Central memory CD8-positive, alpha-beta T cell (primary cell): ENCODE measurements around the gene HOXC9.
A peak's percentile ranks its signal among the peaks of the same experiment; 100 is the strongest.
"Not testable (repeated sequence)": the region's sequence is repeated elsewhere in the genome, so short reads cannot be mapped to it uniquely, and the experiment has no call there.

ENCODE experiments used
- ATAC-seq: fragments of 150-1000 bp; cut with Tn5 transposase; replicated peaks from 2 replicates; pipeline ENCODE4 v1.10.0; 2022; ENCODE audit warnings: mild to moderate bottlenecking, moderate FRiP score, moderate number of reproducible peaks; ENCODE audit not compliant: poor library complexity, severe bottlenecking; ENCODE audit errors: extremely low read depth
- DNase-seq, 2 donors: peaks; one replicate each; pipeline ENCODE4 v3.0.0; 2021; ENCODE audit warnings: low spot score in 2 of 2
- H3K27ac Mint-ChIP-seq: one replicate; pipeline ENCODE4 v1.8.0; 2022; ENCODE audit warnings: low read depth, mild to moderate bottlenecking, moderate library complexity, mixed read lengths
- H3K27me3 Mint-ChIP-seq: one replicate; pipeline ENCODE4 v1.8.0; 2022; ENCODE audit warnings: mixed read lengths
- H3K36me3 Mint-ChIP-seq: one replicate; pipeline ENCODE4 v1.8.0; 2022; ENCODE audit warnings: mild to moderate bottlenecking, moderate library complexity, mixed read lengths; ENCODE audit not compliant: insufficient read depth
- H3K4me1 Mint-ChIP-seq: one replicate; pipeline ENCODE4 v1.8.0; 2022; ENCODE audit warnings: mixed read lengths
- H3K4me3 Mint-ChIP-seq: one replicate; pipeline ENCODE4 v1.8.0; 2022; ENCODE audit warnings: mild to moderate bottlenecking, moderate library complexity, mixed read lengths
- H3K9me3 Mint-ChIP-seq: one replicate; pipeline ENCODE4 v1.8.0; 2022; ENCODE audit warnings: mixed read lengths

Gene HOXC9

GRCh38 chr12:54038871-54039414 is 39.0 kb downstream of the HOXC9 start:
- Mint-ChIP-seq H3K9me3 (no peaks in the 10 kb centered on the region), H3K4me3 (no peak overlapping the region), H3K4me1 (peaks cover 15% of the 10 kb centered on the region), H3K27me3 (peaks cover 95% of the 10 kb centered on the region), H3K36me3 (peaks cover 3% of the 10 kb centered on the region), H3K27ac (no peak overlapping the region)
- ATAC-seq (no peak), DNase-seq (no peak)

GRCh38 chr12:54039417-54040147 is 39.6 kb downstream of the HOXC9 start:
- DNase-seq, result no peak
- H3K4me3 Mint-ChIP-seq, result no peak overlapping the region
- H3K9me3 Mint-ChIP-seq, result no peaks in the 10 kb centered on the region
- peaks cover 99% of the 10 kb centered on the region for H3K27me3 Mint-ChIP-seq
- no peak for ATAC-seq
- H3K36me3 Mint-ChIP-seq, result peaks cover 3% of the 10 kb centered on the region
- H3K4me1 Mint-ChIP-seq, result peaks cover 17% of the 10 kb centered on the region
- H3K27ac Mint-ChIP-seq, result no peak overlapping the region

- H3K9me3 Mint-ChIP-seq, result no peaks in the 10 kb centered on the region
- ATAC-seq (no peak), DNase-seq (no peak)
- H3K27me3 Mint-ChIP-seq, result peaks cover 99% of the 10 kb centered on the region
- no peak overlapping the region for H3K27ac Mint-ChIP-seq
- peaks cover 3% of the 10 kb centered on the region for H3K36me3 Mint-ChIP-seq
- H3K4me1 Mint-ChIP-seq, result peaks cover 14% of the 10 kb centered on the region
- H3K4me3 Mint-ChIP-seq, result no peak overlapping the region
Observed at GRCh38 chr12:54040148-54040494, 40.2 kb downstream of the HOXC9 start.

GRCh38 chr12:54040648-54041047 is 40.7 kb downstream of the HOXC9 start:
- H3K9me3 Mint-ChIP-seq, result no peaks in the 10 kb centered on the region
- peaks cover 14% of the 10 kb centered on the region for H3K4me1 Mint-ChIP-seq
- H3K27me3 Mint-ChIP-seq, result peaks cover 99% of the 10 kb centered on the region
- ATAC-seq (no peak), DNase-seq (no peak)
- no peak overlapping the region for H3K27ac Mint-ChIP-seq
- H3K4me3 Mint-ChIP-seq, result no peak overlapping the region
- H3K36me3 Mint-ChIP-seq, result peaks cover 3% of the 10 kb centered on the region

GRCh38 chr12:54041097-54041690 is 41.2 kb downstream of the HOXC9 start:
- no peaks in the 10 kb centered on the region for H3K9me3 Mint-ChIP-seq
- H3K4me3 Mint-ChIP-seq, result no peak overlapping the region
- peaks cover 14% of the 10 kb centered on the region for H3K4me1 Mint-ChIP-seq
- no peak for ATAC-seq
- no peak overlapping the region for H3K27ac Mint-ChIP-seq
- H3K36me3 Mint-ChIP-seq, result peaks cover 3% of the 10 kb centered on the region
- H3K27me3 Mint-ChIP-seq, result peaks cover 99% of the 10 kb centered on the region
- DNase-seq, result no peak

GRCh38 chr12:54042033-54042432 is 42.1 kb downstream of the HOXC9 start:
- not testable (repeated sequence) for H3K4me3 Mint-ChIP-seq, H3K9me3 Mint-ChIP-seq, H3K27ac Mint-ChIP-seq, ATAC-seq, H3K36me3 Mint-ChIP-seq, DNase-seq
- peaks cover 99% of the 10 kb centered on the region for H3K27me3 Mint-ChIP-seq
- H3K4me1 Mint-ChIP-seq, result peaks cover 14% of the 10 kb centered on the region

- no peak for ATAC-seq
- Mint-ChIP-seq H3K27me3 (peaks cover 99% of the 10 kb centered on the region), H3K4me1 (peaks cover 14% of the 10 kb centered on the region), H3K9me3 (no peaks in the 10 kb centered on the region), H3K27ac (no peak overlapping the region), H3K4me3 (no peak overlapping the region), H3K36me3 (peaks cover 5% of the 10 kb centered on the region)
- DNase-seq, result no peak
Observed at GRCh38 chr12:54042970-54043853, 43.3 kb downstream of the HOXC9 start.

GRCh38 chr12:54044425-54045103 is 44.6 kb downstream of the HOXC9 start:
- no peak overlapping the region for H3K27ac Mint-ChIP-seq
- DNase-seq, result no peak
- H3K36me3 Mint-ChIP-seq, result peaks cover 5% of the 10 kb centered on the region
- no peak for ATAC-seq
- H3K4me3 Mint-ChIP-seq, result no peak overlapping the region
- H3K27me3 Mint-ChIP-seq, result peaks cover 99% of the 10 kb centered on the region
- H3K4me1 Mint-ChIP-seq, result peaks cover 14% of the 10 kb centered on the region
- no peaks in the 10 kb centered on the region for H3K9me3 Mint-ChIP-seq

- H3K4me3 Mint-ChIP-seq, result no peak overlapping the region
- DNase-seq, result no peak
- ATAC-seq, result no peak
- peaks cover 5% of the 10 kb centered on the region for H3K36me3 Mint-ChIP-seq
- H3K27me3 Mint-ChIP-seq, result peaks cover 99% of the 10 kb centered on the region
- H3K27ac Mint-ChIP-seq, result no peak overlapping the region
- H3K9me3 Mint-ChIP-seq, result no peaks in the 10 kb centered on the region
- peaks cover 20% of the 10 kb centered on the region for H3K4me1 Mint-ChIP-seq
Observed at GRCh38 chr12:54045401-54045800, 45.4 kb downstream of the HOXC9 start.

- no peaks in the 10 kb centered on the region for H3K9me3 Mint-ChIP-seq
- no peak overlapping the region for H3K4me3 Mint-ChIP-seq
- peaks cover 22% of the 10 kb centered on the region for H3K4me1 Mint-ChIP-seq
- ATAC-seq, result no peak
- no peak for DNase-seq
- no peak overlapping the region for H3K27ac Mint-ChIP-seq
- H3K36me3 Mint-ChIP-seq, result peaks cover 5% of the 10 kb centered on the region
- H3K27me3 Mint-ChIP-seq, result peaks cover 99% of the 10 kb centered on the region
Observed at GRCh38 chr12:54045868-54046521, 46.0 kb downstream of the HOXC9 start.

- ATAC-seq, result no peak
- peak overlapping the region; percentile 52 for H3K4me3 Mint-ChIP-seq
Observed at GRCh38 chr12:54046809-54047159, 46.8 kb downstream of the HOXC9 start.

More at GRCh38 chr12:54046809-54047159, 46.8 kb downstream of the HOXC9 start:
- Mint-ChIP-seq H3K27me3 (peaks cover 99% of the 10 kb centered on the region), H3K9me3 (no peaks in the 10 kb centered on the region), H3K36me3 (peaks cover 5% of the 10 kb centered on the region), H3K27ac (no peak overlapping the region), H3K4me1 (peaks cover 25% of the 10 kb centered on the region)
- DNase-seq, result no peak
